Spinal cord (tissue), 10 donors: Measurements from ENCODE around the gene TCF25. TPM values are rescaled to one million over a fixed set of nuclear protein-coding genes. Genes with fewer than 3 reads are reported as not detected.

Source experiments
- DNase-seq, 6 donors: peaks; one replicate each; pipeline versions ENCODE4 v3.0.0 to v3.0.0-alpha.2; 2013 to 2015; ENCODE audit warnings: low spot score in 6 of 6, low read depth in 4 of 6
- H3K27ac ChIP-seq: one replicate; pipeline ENCODE4 v1.5.1; 2013; ENCODE audit warnings: low read depth, low read length, control low read depth
- H3K27me3 ChIP-seq: one replicate; pipeline ENCODE4 v1.6.1; 2013; ENCODE audit warnings: low read length; ENCODE audit not compliant: control insufficient read depth, insufficient read depth
- H3K36me3 ChIP-seq: one replicate; pipeline ENCODE4 v1.6.1; 2013; ENCODE audit warnings: low read length; ENCODE audit not compliant: control insufficient read depth, insufficient read depth
- H3K4me1 ChIP-seq: one replicate; pipeline ENCODE4 v1.6.1; 2013; ENCODE audit warnings: low read length; ENCODE audit not compliant: control insufficient read depth, insufficient read depth
- H3K4me3 ChIP-seq: one replicate; pipeline ENCODE4 v1.5.1; 2013; ENCODE audit warnings: low read depth, low read length, control low read depth
- H3K9me3 ChIP-seq: one replicate; pipeline ENCODE4 v1.6.1; 2013; ENCODE audit warnings: low read length; ENCODE audit not compliant: control insufficient read depth, insufficient read depth
- WGBS: methylation state at CpG from one replicate; pipeline ENCODE4 v1.1.5; 2013; ENCODE audit warnings: missing lambda C conversion rate; ENCODE audit not compliant: insufficient coverage; 5-methylcytosine and 5-hydroxymethylcytosine counted together
- polyA plus RNA-seq, 2 donors: library from polyadenylated mRNA; unstranded; fragments of 120-200 nt; gene quantifications; one replicate each; pipeline ENCODE4 v1.2.1, GENCODE V29; 2013; ENCODE audit not compliant: insufficient read length in 2 of 2
- total RNA-seq, 2 donors: library from RNA; depleted of rRNA in 1 of 2; stranded (reverse); fragments of 120-200 nt in 1 of 2; fragments of >200 nt in 1 of 2; gene quantifications; one replicate each; pipeline versions ENCODE4 v1.2.3 to v1.2.4, GENCODE V29; 2013 to 2014
- donor health status: healthy.

TCF25 gene
- total and polyA plus RNA-seq, 4 donors = 114 to 240 (median 175) TPM

DNA sequence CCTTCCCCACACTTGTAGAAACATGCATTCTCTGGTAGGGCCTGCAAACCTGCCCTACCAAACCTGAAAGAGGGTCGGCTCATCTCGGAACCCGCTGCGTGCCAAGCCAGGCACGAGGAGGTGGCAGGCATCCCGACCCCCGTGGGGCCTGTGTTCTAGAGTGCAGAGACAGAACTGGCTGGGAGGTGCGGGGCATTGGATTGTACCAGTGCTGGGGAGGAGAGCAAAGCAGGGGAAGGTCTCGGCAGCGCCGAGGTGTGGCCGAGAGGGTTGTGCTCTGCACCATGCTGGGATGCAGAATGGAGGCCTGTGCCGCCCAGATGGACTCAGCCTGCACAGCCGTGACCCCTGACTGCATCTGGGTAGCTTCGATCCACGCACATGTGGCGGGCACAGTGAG, 27.5 kb downstream of the TCF25 start:
- H3K27ac ChIP-seq = no peak overlapping the region
- H3K36me3 ChIP-seq = peaks cover 86% of the 10 kb centered on the region
- H3K4me1 ChIP-seq = no peaks in the 10 kb centered on the region
- H3K27me3 ChIP-seq = no peaks in the 10 kb centered on the region
- DNase-seq = no peak
- no peaks in the 10 kb centered on the region for H3K9me3 ChIP-seq
- H3K4me3 ChIP-seq = no peak overlapping the region
- WGBS = 95% methylated on average over 17 of the region's 17 CpGs

DNA sequence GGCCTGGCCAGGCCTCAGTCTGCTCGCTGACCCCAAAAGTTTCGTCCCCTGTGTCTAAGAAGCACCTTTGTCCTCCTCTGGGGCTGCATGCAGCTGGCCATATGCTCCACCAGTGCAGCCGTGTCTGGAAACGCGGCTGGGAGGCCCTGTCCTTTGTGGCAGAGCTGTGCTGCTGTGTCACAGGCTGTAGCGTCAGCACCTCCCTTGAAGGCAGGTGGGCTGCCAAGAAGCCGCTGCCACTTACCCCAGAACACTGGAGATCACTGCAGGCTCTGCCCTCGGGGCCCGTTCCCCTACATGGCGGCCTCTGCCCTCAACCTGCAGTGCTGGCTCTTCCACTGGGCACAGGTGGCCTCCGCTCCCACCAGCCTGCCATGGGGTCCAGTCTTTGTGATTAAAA, 29.6 kb downstream of the TCF25 start:
- DNase-seq = no peak
- H3K9me3 ChIP-seq = no peaks in the 10 kb centered on the region
- no peak overlapping the region for H3K4me3 ChIP-seq
- no peaks in the 10 kb centered on the region for H3K4me1 ChIP-seq
- WGBS = 81% methylated on average over 11 of the region's 11 CpGs
- no peak overlapping the region for H3K27ac ChIP-seq
- no peaks in the 10 kb centered on the region for H3K27me3 ChIP-seq
- H3K36me3 ChIP-seq = peaks cover 88% of the 10 kb centered on the region

DNA sequence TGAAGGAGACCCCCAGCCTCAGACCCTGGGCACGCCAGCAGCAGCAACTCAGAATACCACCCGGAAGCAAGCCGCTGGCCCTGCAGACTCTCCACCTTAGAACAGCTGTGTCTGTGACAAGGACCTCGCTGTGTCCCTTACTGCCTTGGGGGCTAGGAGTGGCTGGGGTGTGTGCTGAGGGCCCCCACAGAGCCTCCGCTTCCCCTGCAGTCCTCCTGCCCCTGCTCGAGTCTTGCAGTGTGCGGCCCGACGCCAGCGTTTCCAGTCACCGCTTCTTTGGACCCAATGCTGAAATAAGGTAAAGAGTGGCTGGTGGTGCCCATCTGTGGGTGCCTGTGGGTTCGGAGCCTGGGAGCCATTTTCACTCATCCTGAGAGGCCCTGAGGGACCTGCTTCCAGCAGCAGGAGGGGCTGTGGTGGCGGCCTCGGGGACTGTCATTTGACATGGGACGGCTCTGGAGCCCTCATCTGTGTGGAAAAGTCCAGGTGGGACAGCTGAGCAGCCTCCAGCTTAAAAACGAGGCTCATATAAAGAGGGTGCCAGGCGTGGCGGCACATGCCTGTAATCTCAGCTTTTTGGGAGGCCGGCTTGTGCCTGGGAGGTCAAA, 30.6 kb downstream of the TCF25 start:
- no peaks in the 10 kb centered on the region for H3K27me3 ChIP-seq
- 96% methylated on average over 19 of the region's 19 CpGs for WGBS
- no peaks in the 10 kb centered on the region for H3K9me3 ChIP-seq
- H3K4me1 ChIP-seq = peaks cover 2% of the 10 kb centered on the region
- peaks cover 88% of the 10 kb centered on the region for H3K36me3 ChIP-seq
- no peak overlapping the region for H3K27ac ChIP-seq
- H3K4me3 ChIP-seq = no peak overlapping the region
- no peak for DNase-seq

- H3K27me3 ChIP-seq = no peaks in the 10 kb centered on the region
- peaks cover 10% of the 10 kb centered on the region for H3K4me1 ChIP-seq
- no peak for DNase-seq
- no peaks in the 10 kb centered on the region for H3K9me3 ChIP-seq
- 95% methylated on average over 31 of the region's 31 CpGs for WGBS
- H3K36me3 ChIP-seq = peaks cover 87% of the 10 kb centered on the region
- H3K4me3 ChIP-seq = no peak overlapping the region
- H3K27ac ChIP-seq = no peak overlapping the region
Observed at GRCh38 chr16:89904606-89905510, 31.5 kb downstream of the TCF25 start.

DNA sequence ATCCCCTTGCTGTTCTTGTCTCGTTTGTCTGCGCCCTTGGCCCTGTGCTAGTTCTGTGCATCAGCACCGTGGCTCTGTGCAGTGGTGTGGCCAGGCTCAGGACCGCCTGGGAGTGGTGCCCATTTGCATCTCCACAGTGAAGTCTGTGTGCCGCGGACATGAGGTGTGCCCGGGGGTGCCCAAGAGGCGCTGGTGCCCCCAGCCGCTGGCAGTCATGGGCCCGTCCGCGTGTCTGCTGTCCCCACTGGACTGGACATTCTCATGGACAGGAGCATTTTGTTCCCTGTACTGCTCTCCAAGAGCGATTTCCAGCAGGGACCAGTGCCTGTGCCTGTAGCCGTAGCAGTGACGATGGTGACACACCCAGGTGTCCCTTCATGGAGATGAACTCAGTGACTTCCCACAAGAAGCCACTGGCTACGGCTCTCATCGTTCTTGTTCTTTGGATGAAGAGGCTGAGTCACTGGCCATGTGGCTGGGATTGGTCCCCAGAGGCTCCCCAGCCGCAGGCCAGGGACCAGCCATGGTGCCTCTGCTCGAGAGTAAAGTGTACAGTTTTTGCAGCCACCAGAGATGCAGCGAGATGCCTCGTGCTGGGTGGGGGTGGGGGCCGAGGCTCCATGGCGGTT, 32.2 kb downstream of the TCF25 start:
- peaks cover 87% of the 10 kb centered on the region for H3K36me3 ChIP-seq
- no peaks in the 10 kb centered on the region for H3K27me3 ChIP-seq
- peaks cover 18% of the 10 kb centered on the region for H3K4me1 ChIP-seq
- no peak overlapping the region for H3K4me3 ChIP-seq
- DNase-seq = no peak
- 91% methylated on average over 23 of the region's 23 CpGs for WGBS
- no peak overlapping the region for H3K27ac ChIP-seq
- H3K9me3 ChIP-seq = no peaks in the 10 kb centered on the region

GRCh38 chr16:89906140-89907025, 33.0 kb downstream of the TCF25 start:
- 97% methylated on average over 37 of the region's 40 CpGs for WGBS
- Histone ChIP-seq H3K4me1 (peaks cover 21% of the 10 kb centered on the region), H3K27ac (no peak overlapping the region), H3K36me3 (peaks cover 87% of the 10 kb centered on the region), H3K27me3 (no peaks in the 10 kb centered on the region), H3K9me3 (no peaks in the 10 kb centered on the region), H3K4me3 (no peak overlapping the region)
- no peak for DNase-seq

GRCh38 chr16:89907055-89907814, 33.8 kb downstream of the TCF25 start:
- no peak overlapping the region for H3K4me3 ChIP-seq
- WGBS = 94% methylated on average over 8 of the region's 13 CpGs
- no peaks in the 10 kb centered on the region for H3K27me3 ChIP-seq
- peaks cover 21% of the 10 kb centered on the region for H3K4me1 ChIP-seq
- DNase-seq = no peak
- no peak overlapping the region for H3K27ac ChIP-seq
- H3K36me3 ChIP-seq = peaks cover 95% of the 10 kb centered on the region
- H3K9me3 ChIP-seq = no peaks in the 10 kb centered on the region

DNA sequence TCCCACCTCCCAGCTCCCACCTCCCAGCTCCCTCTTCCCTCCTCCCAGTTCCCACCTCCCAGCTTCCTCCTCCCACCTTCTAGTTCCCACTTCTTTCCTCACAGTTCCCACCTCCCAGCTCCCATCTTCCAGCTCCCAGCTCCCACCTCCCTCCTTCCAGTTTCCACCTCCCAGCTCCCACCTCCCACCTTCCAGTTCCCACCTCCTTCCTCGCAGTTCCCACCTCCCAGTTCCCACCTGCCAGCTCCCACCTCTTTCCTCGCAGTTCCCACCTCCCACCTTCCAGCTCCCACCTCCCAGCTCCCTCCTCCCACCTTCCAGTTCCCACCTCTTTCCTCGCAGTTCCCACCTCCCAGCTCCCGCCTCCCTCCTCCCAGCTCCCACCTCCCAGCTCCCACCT, 34.8 kb downstream of the TCF25 start:
- H3K36me3 ChIP-seq = peaks cover 97% of the 10 kb centered on the region
- H3K27ac ChIP-seq = no peak overlapping the region
- H3K4me3 ChIP-seq = no peak overlapping the region
- no peak for DNase-seq
- peaks cover 21% of the 10 kb centered on the region for H3K4me1 ChIP-seq
- no peaks in the 10 kb centered on the region for H3K27me3 ChIP-seq
- no peaks in the 10 kb centered on the region for H3K9me3 ChIP-seq
- WGBS = 75% methylated on average over 4 of the region's 4 CpGs
